Fibroblast of peridontal ligament (primary cell): ENCODE data around the gene LGALS8.
"Not testable (repeated sequence)": the region's sequence is repeated elsewhere in the genome, so short reads cannot be mapped to it uniquely, and the experiment has no call there.

Source experiments
- DNase-seq: peaks from one replicate; pipeline ENCODE4 v3.0.0-alpha.2; 2010; ENCODE audit errors: extremely low read depth

Gene LGALS8

DNA sequence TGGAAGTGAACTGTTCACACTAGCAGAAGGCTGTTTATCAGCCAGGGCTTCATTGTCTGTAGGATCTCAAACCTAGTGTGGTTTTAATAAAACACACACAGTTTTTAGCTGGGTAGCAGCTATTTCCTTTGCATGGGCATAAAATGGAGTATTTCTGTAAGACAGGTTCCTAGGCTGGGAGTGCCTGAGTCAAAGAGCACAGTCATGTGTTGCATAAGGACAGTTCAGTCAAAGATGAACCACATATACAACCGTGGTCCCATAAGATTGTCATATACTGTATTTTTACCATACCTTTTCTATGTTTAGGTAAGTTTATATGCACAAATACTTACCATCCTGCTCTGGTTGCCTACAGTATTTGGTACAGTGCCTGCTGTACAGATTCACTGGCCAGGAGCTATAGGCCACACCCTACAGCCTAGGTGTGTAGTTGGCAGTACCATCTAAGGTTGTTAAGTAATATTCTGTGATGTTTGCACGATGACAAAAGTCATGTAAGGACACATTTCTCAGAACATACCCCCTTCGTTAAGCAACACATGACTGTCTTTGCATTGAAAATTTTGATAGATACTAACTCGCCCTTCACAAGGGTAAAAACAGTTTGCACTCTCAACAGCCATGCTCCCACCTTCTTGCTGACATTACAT, 17.2 kb downstream of the LGALS8 start:
- DNase-seq: no peak

DNA sequence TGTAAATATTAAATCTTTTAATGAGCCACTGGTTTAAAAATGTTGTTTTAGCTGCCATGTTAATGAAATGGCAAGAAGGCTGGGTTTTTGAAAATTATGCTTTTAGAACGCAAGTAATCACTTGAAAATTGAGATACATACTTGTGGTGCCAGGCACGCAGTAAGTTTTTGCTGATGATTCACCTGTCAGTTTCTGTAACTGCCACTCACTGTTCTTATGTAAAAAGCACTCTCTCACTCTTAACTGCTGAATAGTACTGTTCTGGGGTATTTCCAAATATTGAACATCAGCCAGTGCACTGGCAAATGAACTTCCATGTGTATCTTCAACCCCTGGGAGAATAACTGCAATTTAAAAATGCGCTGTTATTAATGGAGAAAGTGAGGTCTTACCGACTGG, 17.9 kb downstream of the LGALS8 start:
- DNase-seq: no peak

DNA sequence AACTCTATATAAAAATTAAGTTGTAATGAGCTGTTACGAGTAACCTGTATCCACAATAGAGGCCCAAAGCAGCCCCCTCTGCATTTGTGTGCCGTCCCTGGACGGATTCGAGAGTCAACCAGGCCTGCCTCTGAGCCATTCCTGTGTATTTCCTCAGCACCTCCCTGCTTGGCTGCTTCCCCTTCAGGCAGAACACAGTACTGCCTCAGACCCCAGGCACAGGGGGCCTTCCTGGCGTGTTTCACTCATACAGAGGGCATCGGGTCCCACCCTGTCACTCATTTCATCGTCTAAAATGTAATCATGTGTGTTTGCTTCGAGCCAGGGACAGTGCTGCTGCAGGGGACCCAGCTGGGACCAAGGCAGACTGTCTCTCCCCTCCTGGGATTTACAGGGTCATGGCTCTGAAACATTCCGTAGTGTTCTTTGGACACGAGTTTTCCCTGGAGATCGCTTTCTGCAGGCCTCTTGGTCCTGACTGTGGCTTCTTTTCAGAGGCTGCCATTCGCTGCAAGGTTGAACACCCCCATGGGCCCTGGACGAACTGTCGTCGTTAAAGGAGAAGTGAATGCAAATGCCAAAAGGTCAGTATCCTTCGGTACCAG, 19.4 kb downstream of the LGALS8 start:
- DNase-seq: no peak

GRCh38 chr1:236545621-236546169, 21.9 kb downstream of the LGALS8 start:
- no peak for DNase-seq

DNA sequence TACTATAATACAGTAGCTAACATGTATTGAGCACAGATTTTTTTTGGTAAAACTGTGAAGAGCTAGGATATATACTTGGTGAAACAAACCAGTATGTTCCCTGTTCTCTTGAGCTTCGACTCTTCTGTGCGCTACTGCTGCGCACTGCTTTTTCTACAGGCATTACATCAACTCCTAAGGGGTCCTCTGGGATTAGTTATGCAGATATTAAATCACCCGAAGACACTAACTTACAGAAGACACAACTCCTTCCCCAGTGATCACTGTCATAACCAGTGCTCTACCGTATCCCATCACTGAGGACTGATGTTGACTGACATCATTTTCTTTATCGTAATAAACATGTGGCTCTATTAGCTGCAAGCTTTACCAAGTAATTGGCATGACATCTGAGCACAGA, 24.7 kb downstream of the LGALS8 start:
- DNase-seq: no peak

DNA sequence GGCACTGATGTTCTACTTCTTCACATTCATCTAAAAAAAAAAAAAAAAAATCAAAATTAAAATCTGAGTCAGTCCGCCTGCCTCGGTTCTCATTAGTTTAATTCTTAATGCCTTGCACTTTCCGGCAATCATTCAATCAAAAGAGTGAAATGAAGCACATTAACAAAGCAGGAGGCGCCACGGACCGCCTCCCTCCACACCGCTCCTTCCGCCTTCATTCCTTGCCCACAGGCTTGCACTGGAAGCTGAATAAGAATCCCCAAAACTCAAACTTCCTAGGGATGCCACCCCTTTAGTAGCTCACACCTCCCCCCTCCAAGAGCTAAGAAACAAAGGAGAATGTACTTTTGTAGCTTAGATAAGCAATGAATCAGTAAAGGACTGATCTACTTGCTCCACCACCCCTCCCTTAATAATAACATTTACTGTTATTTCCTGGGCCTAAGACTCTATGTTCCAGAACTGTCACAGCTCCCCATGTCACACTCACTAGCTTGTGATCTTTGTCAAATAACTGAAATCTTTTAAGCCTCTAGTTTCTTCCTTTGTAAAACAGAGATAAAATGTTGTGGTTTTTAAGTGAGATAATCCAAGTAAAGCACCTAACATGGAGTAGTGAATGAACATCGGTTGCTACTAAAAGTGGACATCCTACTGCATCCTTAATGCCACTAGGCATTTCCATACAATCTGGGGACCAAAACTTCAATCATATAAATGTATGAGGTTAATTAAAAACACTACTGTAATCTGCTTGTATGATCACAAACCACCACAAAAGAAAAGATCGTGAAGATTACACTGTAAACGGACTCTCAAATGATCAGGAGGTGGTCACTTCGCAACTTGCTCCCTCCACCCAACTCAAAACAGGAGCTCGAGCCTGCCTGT, 27.4 kb downstream of the LGALS8 start:
- no peak for DNase-seq

DNA sequence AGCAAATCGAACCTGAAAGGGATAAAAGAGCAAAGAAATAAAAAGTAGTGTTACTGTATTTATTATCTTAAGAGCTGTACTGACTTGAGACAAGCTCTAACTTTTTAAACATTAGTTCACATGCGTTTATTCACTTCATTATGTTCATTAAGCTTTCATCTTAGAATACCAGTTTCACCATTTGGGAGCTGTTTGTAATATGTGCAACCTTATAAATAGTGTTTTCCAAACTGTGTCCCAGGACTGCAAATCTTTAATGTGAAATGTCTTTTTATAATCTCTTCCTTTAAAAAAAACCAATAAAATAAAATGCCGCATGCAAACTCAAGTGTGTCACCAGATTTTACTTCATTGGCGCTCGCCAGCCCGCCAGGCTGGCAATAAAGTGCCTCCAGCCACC, 28.3 kb downstream of the LGALS8 start:
- no peak for DNase-seq

- no peak for DNase-seq
Observed at GRCh38 chr1:236552901-236553300, 29.1 kb downstream of the LGALS8 start.

GRCh38 chr1:236553370-236553769, 29.6 kb downstream of the LGALS8 start:
- no peak for DNase-seq

GRCh38 chr1:236556606-236557005, 32.8 kb downstream of the LGALS8 start:
- DNase-seq: no peak

GRCh38 chr1:236558081-236558480, 34.3 kb downstream of the LGALS8 start:
- DNase-seq: no peak

DNA sequence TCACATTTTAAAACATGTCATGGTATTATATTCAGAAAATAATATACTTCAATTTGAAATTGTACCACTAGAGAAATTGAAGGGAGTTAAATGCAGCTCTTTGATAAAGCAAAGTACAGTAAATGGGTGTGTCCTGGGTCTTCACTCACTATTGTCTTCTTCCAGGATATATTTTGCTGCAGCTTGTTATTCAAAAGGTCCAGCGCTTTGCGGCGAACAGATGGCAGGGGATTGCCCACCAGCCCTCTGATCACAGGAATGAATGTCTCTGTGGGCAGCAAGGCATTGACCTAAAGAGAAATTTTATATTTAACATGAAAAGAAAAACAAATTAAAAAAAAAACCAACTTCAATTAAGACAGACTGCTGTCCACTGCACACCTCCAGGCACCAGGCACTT, 35.1 kb downstream of the LGALS8 start:
- DNase-seq: no peak

- no peak for DNase-seq
Observed at GRCh38 chr1:236560213-236560771, 36.5 kb downstream of the LGALS8 start.

DNA sequence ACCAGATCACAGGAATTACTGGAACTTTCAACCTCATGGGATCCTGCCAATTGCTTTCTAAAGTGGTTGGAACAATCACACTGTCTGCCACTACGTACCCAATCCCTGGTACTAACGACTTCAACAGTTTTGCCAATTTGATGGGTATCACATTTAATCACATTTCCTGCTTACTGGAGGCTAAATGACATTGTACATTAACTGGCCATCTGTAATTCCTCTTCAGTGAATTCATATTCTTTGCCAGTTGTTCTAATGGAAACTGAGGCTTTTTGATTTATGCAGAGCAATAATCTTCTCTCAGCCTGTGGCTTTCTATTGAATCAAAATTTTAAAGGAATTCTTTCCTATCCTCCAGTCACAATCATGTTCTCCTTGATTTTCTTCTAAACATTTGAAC, 38.2 kb downstream of the LGALS8 start:
- no peak for DNase-seq

- DNase-seq: no peak
Observed at GRCh38 chr1:236565530-236565929, 41.7 kb downstream of the LGALS8 start.

GRCh38 chr1:236568285-236568894, 44.6 kb downstream of the LGALS8 start:
- peak; percentile 53 for DNase-seq

- peak; percentile 14 for DNase-seq
Observed at GRCh38 chr1:236575523-236575922, 51.7 kb downstream of the LGALS8 start.

- DNase-seq: peak; percentile 17
Observed at GRCh38 chr1:236576004-236576403, 52.2 kb downstream of the LGALS8 start.

DNA sequence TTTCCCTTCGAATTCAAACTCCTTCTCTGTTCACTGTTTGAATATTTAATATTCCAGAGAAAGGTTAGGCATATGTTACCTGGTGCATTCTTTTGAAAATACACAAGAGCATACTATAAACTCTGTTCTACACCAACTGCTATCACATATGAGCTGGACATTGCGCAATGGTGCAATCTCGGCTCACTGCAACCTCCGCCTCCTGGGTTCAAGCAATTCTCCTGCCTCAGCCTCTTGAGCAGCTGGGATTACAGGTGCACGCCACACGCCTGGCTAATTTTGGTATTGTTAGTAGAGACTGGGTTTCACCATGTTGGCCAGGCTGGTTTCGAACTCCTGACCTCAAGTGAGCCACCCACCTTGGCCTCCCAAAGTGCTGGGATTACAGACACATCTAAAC, 53.3 kb downstream of the LGALS8 start:
- DNase-seq: not testable (repeated sequence)

- no peak for DNase-seq
Observed at GRCh38 chr1:236578661-236579060, 54.9 kb downstream of the LGALS8 start.

GRCh38 chr1:236580404-236580803, 56.6 kb downstream of the LGALS8 start:
- DNase-seq: not testable (repeated sequence)

GRCh38 chr1:236581528-236581927, 57.7 kb downstream of the LGALS8 start:
- no peak for DNase-seq
